ENCODE measurements around the gene DCHS1.

DNA sequence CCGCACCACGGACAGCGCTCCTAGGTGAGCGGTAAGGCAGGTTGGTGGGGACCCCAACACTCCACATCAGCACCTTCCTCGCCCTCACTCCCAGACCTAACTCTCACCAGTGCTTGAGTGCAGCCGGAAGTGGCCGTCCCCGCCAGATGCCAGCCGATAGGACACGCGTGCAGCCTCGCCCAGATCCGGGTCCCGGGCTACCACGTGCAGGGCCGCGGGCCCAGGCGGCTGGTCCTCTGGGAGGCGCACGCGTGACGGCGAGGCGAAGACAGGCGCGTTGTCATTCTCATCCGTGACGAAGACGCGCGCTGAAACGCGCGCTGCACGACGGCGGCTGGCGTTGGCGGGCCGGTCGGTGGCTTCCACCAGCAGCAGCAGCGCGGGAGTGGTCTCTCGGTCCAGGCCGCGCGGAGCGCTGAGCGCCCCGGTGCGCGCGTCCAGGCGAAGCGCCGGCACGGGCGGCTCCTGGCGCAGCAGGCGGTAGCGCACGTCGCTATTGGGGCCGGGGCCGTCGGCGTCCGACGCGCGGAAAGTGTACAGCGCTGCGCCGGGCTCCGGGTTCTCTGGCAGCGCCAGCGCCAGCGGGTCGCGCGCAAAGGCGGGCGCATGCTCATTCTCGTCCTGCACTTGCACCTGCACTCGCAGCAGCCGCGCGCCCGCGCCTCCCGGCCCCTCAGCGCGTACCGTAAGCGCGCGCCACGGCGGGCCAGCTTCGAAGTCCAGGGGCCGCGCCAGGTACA is 25.5 kb downstream of the DCHS1 start:
- TF ChIP-seq, protein P1, sequence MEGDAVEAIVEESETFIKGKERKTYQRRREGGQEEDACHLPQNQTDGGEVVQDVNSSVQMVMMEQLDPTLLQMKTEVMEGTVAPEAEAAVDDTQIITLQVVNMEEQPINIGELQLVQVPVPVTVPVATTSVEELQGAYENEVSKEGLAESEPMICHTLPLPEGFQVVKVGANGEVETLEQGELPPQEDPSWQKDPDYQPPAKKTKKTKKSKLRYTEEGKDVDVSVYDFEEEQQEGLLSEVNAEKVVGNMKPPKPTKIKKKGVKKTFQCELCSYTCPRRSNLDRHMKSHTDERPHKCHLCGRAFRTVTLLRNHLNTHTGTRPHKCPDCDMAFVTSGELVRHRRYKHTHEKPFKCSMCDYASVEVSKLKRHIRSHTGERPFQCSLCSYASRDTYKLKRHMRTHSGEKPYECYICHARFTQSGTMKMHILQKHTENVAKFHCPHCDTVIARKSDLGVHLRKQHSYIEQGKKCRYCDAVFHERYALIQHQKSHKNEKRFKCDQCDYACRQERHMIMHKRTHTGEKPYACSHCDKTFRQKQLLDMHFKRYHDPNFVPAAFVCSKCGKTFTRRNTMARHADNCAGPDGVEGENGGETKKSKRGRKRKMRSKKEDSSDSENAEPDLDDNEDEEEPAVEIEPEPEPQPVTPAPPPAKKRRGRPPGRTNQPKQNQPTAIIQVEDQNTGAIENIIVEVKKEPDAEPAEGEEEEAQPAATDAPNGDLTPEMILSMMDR (IDR thresholded peaks at IDR 0.05; ENCODE audit: low read depth, low read length, poor library complexity, severe bottlenecking), result no peak
- no peak for TF ChIP-seq EZH2phosphoT487 (IDR thresholded peaks at IDR 0.05; ENCODE audit: borderline replicate concordance, low read length)

All from DOHH2 (cell line).